Ovary (tissue), 9 donors: ENCODE measurements around the gene TMEM214. TPM values are rescaled to one million over a fixed set of nuclear protein-coding genes. Genes with fewer than 3 reads are reported as not detected.

Experiments used
- DNase-seq, 5 donors: peaks; one replicate each; pipeline ENCODE4 v3.0.0-alpha.2; 2019 to 2020
- H3K27ac ChIP-seq, 2 donors: fragments of 200-600 bp; one replicate each; pipeline versions ENCODE4 v1.5.1 to v1.8.0; 2019 to 2022
- H3K27me3 ChIP-seq: fragments of 200-600 bp; one replicate; pipeline ENCODE4 v1.8.0; 2022
- H3K36me3 ChIP-seq: fragments of 200-600 bp; sonication (generic); one replicate; pipeline ENCODE4 v1.5.1; 2019
- H3K4me1 ChIP-seq: one replicate; pipeline ENCODE4 v1.8.1; 2013; ENCODE audit warnings: mild to moderate bottlenecking, moderate library complexity; ENCODE audit not compliant: insufficient read depth
- H3K4me3 ChIP-seq: fragments of 200-600 bp; sonication (generic); one replicate; pipeline ENCODE4 v1.5.1; 2017
- H3K9me3 ChIP-seq, 2 donors: fragments of 200-600 bp in 1 of 2; sonication (generic) in 1 of 2; one replicate each; pipeline versions ENCODE4 v1.5.1 to v1.8.1; 2013 to 2019; ENCODE audit warnings: mild to moderate bottlenecking in 1 of 2, moderate library complexity in 1 of 2
- EP300 ChIP-seq: sonication (generic); formaldehyde crosslinking; IDR thresholded peaks from one replicate; pipeline ENCODE4 v1.6.1; 2017; ENCODE audit warnings: antibody characterized with exemption
- POLR2A ChIP-seq: fragments of 450-650 bp; IDR thresholded peaks from one replicate; pipeline ENCODE4 v1.6.1; 2017; ENCODE audit warnings: antibody characterized with exemption, mild to moderate bottlenecking, moderate library complexity
- WGBS, 3 donors: extraction: QIAGEN DNeasy Blood & Tissue Kit in 1 of 3; methylation state at CpG; one replicate each; pipeline versions ENCODE4 v1.1.5 to v1.1.7; 2013 to 2017; 5-methylcytosine and 5-hydroxymethylcytosine counted together
- intact Hi-C, 4 donors: fragments of 100-400 bp; cut with DNase I; formaldehyde crosslinking; loops; one replicate each; pipeline versions ENCODE4 v1.11.0 to v1.15.1; 2022 to 2023
- polyA plus RNA-seq, 2 donors: library from polyadenylated mRNA; stranded (reverse); fragments of 200-250 nt in 1 of 2; fragments of 350-450 nt in 1 of 2; fragmentation: Illumina TruSeq in 1 of 2; extraction: RNeasy Lipid Tissue Mini Kit (QIAGEN cat#74804) in 1 of 2; gene quantifications; one replicate each; pipeline ENCODE4 v1.2.3, GENCODE V29; 2013 to 2014
- total RNA-seq, 7 donors: library from RNA; depleted of rRNA in 2 of 7; stranded (reverse); fragments of >200 nt in 2 of 7; fragmentation: NEBNext Ultra II Directional in 3 of 7; extraction: Animal tissue kit (Norgen Biotek cat#: 25700) in 3 of 7; gene quantifications; one replicate each; pipeline versions ENCODE4 v1.1.0 to v1.2.4, GENCODE V29; 2016 to 2023
- TF ChIP-seq, protein P1 (sequence below), 3 donors: fragments of 450-650 bp in 2 of 3; fragments of 200-600 bp in 1 of 3; IDR thresholded peaks; one replicate each; pipeline versions ENCODE4 v1.5.1 to v1.8.0; 2016 to 2022; ENCODE audit warnings: antibody characterized with exemption in 3 of 3, mild to moderate bottlenecking in 1 of 3
- donor health status: DM: no; HTN: no; CAD: no; lungs with moderate emphysema.
- donor health status: DM: no; HTN: no; CAD: no.
- donor health status: Bipolar disorder and iron deficiency.
- donor health status: DM: yes; HTN: yes; CAD: no.
- donor health status: DM: no; HTN: no; CAD: no.
- donor health status: DM: yes; HTN: yes; CAD: no.

TMEM214 gene
- total and polyA plus RNA-seq, 9 donors = 26.5 to 101 (median 67.1) TPM

DNA sequence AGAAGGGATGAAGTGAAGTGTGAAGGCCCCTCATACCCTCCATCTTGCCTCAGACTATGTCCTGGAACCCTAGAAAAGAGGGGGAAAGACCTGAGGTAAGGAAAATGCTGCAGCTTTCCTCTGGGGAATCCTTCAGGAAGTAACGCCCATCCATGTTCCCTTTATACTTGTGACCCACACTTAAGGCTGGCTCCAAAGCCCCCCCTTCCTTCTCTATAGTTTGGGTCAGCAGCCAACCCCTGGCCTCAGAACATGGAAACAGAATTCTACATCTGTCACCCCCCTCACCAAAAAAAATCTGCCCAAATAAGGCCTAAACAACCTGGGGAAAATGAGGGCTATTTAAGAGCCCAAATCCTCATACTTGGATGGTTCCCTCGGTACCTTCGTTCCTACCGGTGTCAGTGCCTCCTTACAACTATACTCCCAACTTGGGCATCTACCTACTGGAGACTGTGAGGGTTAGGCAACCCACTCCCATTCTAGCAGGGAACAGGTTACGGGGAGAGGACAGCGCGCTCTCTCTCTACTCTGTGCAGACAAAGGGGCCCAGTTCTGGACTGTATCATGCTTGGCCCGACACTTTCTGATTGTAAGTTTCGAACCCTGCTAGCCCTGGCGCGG, 38.0 kb downstream of the TMEM214 start:
- no peak for TF ChIP-seq EP300
- TF ChIP-seq POLR2A = no peak
- TF ChIP-seq, protein P1, sequence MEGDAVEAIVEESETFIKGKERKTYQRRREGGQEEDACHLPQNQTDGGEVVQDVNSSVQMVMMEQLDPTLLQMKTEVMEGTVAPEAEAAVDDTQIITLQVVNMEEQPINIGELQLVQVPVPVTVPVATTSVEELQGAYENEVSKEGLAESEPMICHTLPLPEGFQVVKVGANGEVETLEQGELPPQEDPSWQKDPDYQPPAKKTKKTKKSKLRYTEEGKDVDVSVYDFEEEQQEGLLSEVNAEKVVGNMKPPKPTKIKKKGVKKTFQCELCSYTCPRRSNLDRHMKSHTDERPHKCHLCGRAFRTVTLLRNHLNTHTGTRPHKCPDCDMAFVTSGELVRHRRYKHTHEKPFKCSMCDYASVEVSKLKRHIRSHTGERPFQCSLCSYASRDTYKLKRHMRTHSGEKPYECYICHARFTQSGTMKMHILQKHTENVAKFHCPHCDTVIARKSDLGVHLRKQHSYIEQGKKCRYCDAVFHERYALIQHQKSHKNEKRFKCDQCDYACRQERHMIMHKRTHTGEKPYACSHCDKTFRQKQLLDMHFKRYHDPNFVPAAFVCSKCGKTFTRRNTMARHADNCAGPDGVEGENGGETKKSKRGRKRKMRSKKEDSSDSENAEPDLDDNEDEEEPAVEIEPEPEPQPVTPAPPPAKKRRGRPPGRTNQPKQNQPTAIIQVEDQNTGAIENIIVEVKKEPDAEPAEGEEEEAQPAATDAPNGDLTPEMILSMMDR (IDR thresholded peaks at IDR 0.05) = no peak
- peak in 1 of 5 donors; percentile 17 for DNase-seq

DNA sequence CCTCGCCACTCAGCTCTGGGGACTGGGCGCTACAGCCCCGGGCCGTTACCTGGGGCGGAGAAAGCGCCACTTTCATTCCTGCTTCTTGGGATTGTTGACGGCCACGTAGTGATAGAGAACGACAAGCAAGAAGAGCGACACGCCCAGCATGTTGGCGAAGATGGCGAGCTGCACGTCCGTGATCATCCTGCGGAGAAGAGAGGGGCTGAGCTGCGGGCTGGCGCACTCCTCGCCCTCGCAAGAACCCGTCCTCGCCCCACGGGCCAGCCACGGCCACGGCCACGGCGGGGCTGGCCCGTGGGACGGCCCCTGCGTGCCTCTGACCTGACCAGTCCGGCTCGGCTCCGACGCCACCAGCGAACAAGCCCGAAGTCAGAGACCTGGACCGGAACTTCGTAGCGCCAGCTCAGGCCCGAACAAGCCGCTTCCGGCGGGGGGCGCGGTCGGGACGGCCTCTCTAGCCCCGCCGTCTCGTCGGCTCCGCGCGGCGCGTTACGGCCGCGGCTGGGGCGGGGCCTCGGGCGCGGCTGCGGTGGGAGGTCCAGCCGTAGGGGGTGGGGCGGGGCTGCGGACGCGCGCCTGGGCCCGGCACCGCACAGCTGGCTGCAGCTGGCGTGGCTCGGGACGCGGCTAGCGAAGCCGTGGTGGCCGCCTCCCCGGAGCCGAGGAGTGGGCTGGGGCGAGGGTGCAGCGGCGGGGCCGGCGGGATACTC, 38.7 kb downstream of the TMEM214 start, which contains the start of gene OST4:
TSS of gene OST4 (minus strand) at position 378 of the 713 bp plus-strand sequence.
- Histone ChIP-seq H3K4me3 (peak within 1 kb of the TSS; percentile 59), H3K4me1 (peaks cover 16% of the 10 kb centered on the region), H3K27me3 (no peaks in the 10 kb centered on the region), H3K9me3 (no peaks in the 10 kb centered on the region), H3K36me3 (no peaks in the 10 kb centered on the region), H3K27ac (peak within 1 kb of the TSS; percentile 92 to 98)
- WGBS, 3 donors = 0 to 1% (median 1%) methylated on average over 29 to 86 of the region's 86 CpGs
- intact Hi-C loops = no loop called here
- DNase-seq = peak; percentile 93 to 96 (median 94)
- peak; percentile 75 for TF ChIP-seq POLR2A
- TF ChIP-seq EP300 = no peak
- TF ChIP-seq, protein P1 (IDR thresholded peaks at IDR 0.05) = peak in 1 of 3 donors; percentile 23

More for the DNA sequence above, 38.0 kb downstream of the TMEM214 start:
- Histone ChIP-seq H3K9me3 (no peaks in the 10 kb centered on the region), H3K36me3 (no peaks in the 10 kb centered on the region), H3K4me3 (peak overlapping the region; percentile 59), H3K4me1 (peaks cover 15% of the 10 kb centered on the region), H3K27me3 (no peaks in the 10 kb centered on the region), H3K27ac (peak overlapping the region; percentile 92 to 98)
- WGBS, 3 donors = 0 to 2% (median 1%) methylated on average over 10 to 11 of the region's 11 CpGs
- intact Hi-C loops = no loop called here

DNA sequence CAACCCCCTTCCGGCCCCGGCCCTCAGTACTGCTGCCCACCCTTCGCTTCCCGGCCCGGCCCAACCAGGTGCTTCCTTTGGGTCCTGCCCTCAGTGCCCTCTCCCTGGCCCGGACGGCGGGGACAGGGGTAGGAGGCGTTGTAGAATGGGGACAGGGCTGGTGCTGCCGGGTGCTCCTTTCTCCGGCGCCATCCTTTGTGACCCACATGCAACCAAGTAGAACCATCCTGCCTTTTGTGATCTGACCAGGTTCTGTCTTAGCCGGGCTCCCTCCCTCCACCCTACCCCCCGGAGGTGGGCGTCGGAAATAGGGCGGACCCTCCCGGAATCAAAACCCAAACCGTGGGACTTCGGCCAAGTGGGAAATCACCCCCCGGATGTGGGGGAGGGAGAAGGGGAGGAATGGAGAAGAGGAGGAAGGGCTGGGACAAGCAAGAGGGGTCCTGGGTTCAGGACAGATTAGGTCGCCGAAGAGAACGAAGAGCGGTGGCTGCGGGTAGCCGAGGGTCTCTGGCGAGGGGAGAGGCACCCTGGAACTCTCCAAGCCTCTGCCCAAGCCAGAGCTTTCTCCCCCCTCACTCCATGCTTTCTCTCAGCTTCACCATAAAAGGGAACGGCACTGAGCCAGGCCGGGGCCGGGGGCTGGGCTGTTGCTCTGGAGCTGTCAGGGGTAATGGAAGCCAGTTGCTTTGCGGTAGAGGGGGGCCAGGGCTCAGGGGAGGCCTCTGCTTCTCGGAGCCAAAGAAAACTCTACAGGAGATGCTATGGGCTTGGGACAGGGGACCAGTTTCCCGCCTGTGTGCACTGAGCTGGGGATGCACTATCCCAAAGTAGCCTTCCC, 39.4 kb downstream of the TMEM214 start:
- peak overlapping the region; percentile 92 to 98 for H3K27ac ChIP-seq
- no peak for TF ChIP-seq EP300
- TF ChIP-seq, protein P1 (IDR thresholded peaks at IDR 0.05) = no peak
- TF ChIP-seq POLR2A = no peak
- DNase-seq = peak; percentile 91 to 94 (median 93)
- intact Hi-C loops = no loop called here
- H3K4me1 ChIP-seq = peaks cover 16% of the 10 kb centered on the region
- H3K36me3 ChIP-seq = no peaks in the 10 kb centered on the region
- H3K27me3 ChIP-seq = no peaks in the 10 kb centered on the region
- WGBS, 3 donors = 1 to 3% (median 1%) methylated on average over 28 to 34 of the region's 34 CpGs
- no peaks in the 10 kb centered on the region for H3K9me3 ChIP-seq
- H3K4me3 ChIP-seq = peak overlapping the region; percentile 59

DNA sequence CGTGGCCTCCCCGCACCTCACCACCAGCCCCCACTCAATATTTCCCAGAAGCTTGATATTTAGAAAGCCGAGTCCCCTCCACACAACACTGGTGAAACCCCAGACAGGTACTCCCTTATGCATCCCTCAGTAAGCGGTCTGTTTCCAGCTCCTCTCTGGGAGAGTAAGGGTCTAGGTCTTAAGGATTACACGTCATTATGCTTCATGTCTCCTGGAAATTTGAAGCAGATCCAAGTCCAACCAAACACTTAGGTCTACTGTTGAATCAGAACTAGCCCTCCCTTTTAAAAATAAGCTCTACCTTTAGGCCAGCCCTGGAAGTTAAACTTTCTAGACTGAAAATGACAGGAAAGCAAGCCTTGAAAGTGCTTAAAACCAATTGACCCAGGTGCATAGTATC, 40.2 kb downstream of the TMEM214 start:
- Histone ChIP-seq H3K27me3 (no peaks in the 10 kb centered on the region), H3K27ac (peak overlapping the region; percentile 92 to 98), H3K4me3 (no peak overlapping the region), H3K36me3 (no peaks in the 10 kb centered on the region), H3K9me3 (no peaks in the 10 kb centered on the region), H3K4me1 (peaks cover 16% of the 10 kb centered on the region)
- DNase-seq = no peak
- intact Hi-C loops = no loop called here
- TF ChIP-seq POLR2A = no peak
- TF ChIP-seq, protein P1 (IDR thresholded peaks at IDR 0.05) = no peak
- no peak for TF ChIP-seq EP300
- 18 to 22% (median 19%) methylated on average over 5 of the region's 5 CpGs for WGBS, 3 donors
